Measurements from ENCODE around the gene C1QTNF9B. TPM values are rescaled to one million over a fixed set of nuclear protein-coding genes. Genes with fewer than 3 reads are reported as not detected.
"Not testable (repeated sequence)": the region's sequence is repeated elsewhere in the genome, so short reads cannot be mapped to it uniquely, and the experiment has no call there.

The C1QTNF9B gene
- total and polyA plus RNA-seq, 11 donors = 0.37 to 3.1 (median 1.1) TPM; not detected in 3

DNA sequence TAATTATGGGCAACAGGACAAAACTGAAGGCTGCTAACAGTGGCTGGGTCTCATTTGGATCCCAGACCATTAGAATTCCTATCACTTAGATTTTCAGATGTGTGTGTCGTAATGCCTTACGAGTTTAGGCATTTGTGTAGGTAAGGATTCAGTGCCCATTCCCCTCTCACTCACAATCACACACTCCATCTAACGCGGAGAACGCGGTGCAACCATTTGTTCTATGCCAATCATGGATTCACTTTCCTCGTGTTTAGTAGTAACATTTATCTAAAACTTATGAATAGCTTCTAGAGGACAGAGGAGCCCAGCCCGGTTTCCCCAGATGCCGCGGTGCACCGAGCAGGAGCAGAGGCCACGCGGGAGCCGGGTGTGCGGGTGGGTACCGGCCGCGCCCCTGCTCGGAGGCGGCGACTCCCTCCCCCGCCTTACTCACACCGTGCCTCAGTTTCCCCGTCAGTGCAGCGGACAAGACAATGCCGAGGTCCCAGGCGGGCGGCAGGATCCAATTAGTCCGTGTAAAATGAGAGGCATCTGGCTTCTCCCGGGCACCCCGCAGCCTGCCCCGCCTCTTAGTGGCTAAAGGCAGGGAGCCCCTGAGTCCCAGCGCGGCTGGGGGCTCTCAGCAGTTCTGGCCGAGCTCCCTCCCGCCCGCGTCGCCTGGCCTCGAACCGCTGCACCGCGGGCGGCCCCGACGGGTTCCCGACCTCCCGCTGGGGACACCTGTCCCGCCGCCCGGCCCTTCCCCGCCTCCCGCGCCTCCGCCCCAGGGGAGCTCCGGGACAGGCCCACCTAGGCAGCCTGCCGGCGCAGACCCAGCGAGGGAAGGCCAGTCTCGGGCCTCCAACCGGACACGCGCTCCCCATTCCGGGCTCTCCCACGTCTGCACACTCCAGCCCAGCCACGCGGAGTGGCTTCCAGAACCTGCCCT is 5.9 kb upstream of the C1QTNF9B start:
- TF ChIP-seq, protein P1, sequence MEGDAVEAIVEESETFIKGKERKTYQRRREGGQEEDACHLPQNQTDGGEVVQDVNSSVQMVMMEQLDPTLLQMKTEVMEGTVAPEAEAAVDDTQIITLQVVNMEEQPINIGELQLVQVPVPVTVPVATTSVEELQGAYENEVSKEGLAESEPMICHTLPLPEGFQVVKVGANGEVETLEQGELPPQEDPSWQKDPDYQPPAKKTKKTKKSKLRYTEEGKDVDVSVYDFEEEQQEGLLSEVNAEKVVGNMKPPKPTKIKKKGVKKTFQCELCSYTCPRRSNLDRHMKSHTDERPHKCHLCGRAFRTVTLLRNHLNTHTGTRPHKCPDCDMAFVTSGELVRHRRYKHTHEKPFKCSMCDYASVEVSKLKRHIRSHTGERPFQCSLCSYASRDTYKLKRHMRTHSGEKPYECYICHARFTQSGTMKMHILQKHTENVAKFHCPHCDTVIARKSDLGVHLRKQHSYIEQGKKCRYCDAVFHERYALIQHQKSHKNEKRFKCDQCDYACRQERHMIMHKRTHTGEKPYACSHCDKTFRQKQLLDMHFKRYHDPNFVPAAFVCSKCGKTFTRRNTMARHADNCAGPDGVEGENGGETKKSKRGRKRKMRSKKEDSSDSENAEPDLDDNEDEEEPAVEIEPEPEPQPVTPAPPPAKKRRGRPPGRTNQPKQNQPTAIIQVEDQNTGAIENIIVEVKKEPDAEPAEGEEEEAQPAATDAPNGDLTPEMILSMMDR (IDR thresholded peaks at IDR 0.05) = no peak
- no peak for TF ChIP-seq POLR2A (IDR thresholded peaks at IDR 0.05)
- Histone ChIP-seq H3K4me1 (peaks cover 0 to 16% (median 9%) of the 10 kb centered on the region in 12 donors), H3K9me3 (no peaks in the 10 kb centered on the region), H3K36me3 (no peaks in the 10 kb centered on the region), H3K27me3 (peaks cover 3 to 35% (median 20%) of the 10 kb centered on the region in 9 donors), H3K27ac (no peak overlapping the region), H3K4me3 (peak overlapping the region in 11 of 12 donors; percentile 1 to 47 (median 34))
- 9 to 23% (median 13%) methylated on average over 36 to 67 of the region's 67 CpGs for WGBS, 4 donors
- intact Hi-C loops (cut with DNase I) = no loop called here
- peak in 3 of 4 donors; percentile 12 to 50 (median 38) for ATAC-seq
- no peak for DNase-seq

GRCh38 chr13:23901365-23901764 is 4.1 kb upstream of the C1QTNF9B start:
- Histone ChIP-seq H3K27me3 (peaks cover 3 to 35% (median 20%) of the 10 kb centered on the region in 9 donors), H3K4me3 (no peak overlapping the region), H3K4me1 (peaks cover 0 to 16% (median 9%) of the 10 kb centered on the region in 12 donors), H3K36me3 (no peaks in the 10 kb centered on the region), H3K9me3 (no peaks in the 10 kb centered on the region), H3K27ac (no peak overlapping the region)
- DNase-seq (no peak), ATAC-seq (no peak)
- intact Hi-C loops (cut with DNase I) = no loop called here
- no peak for TF ChIP-seq POLR2A (IDR thresholded peaks at IDR 0.05)
- TF ChIP-seq, protein P1 (IDR thresholded peaks at IDR 0.05) = no peak
- WGBS, 4 donors = 90 to 99% (median 93%) methylated on average over 4 of the region's 4 CpGs

DNA sequence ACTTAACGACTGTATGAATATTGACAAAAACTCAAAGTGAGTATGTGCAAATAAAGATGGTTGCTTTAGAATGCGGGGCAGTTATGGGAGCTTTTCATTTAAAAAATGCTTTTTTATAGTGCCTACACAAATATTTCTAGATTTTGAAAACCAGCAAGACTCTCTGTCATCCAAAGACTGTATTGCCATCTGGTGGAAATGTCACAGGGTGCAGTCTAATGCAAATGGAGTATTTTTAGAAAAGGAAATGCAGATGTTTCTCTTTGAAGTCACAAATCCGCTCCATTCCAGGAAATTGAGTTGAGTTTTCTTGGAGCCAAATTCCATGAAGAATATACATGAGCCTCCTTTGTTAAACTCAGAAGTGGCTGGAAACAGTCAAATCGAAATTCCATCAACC is 2.3 kb upstream of the C1QTNF9B start:
- DNase-seq (peak in 1 of 5 donors; percentile 38), ATAC-seq (peak in 3 of 4 donors; percentile 40 to 58 (median 49))
- H3K9me3 ChIP-seq = no peaks in the 10 kb centered on the region
- intact Hi-C loops (cut with DNase I) = loop anchor here in 1 of 10 donors (10.0 kb wide), 1 partner anchor 425 kb away; no protein-coding TSS in a partner anchor
- 17 to 36% (median 29%) methylated on average over 4 of the region's 4 CpGs for WGBS, 4 donors
- no peak overlapping the region for H3K4me3 ChIP-seq
- peaks cover 0 to 16% (median 9%) of the 10 kb centered on the region in 12 donors for H3K4me1 ChIP-seq
- peaks cover 3 to 32% (median 20%) of the 10 kb centered on the region in 9 donors for H3K27me3 ChIP-seq
- TF ChIP-seq, protein P1 (IDR thresholded peaks at IDR 0.05) = peak; percentile 25 to 75 (median 54)
- no peak for TF ChIP-seq POLR2A (IDR thresholded peaks at IDR 0.05)
- no peak overlapping the region for H3K27ac ChIP-seq
- H3K36me3 ChIP-seq = no peaks in the 10 kb centered on the region

DNA sequence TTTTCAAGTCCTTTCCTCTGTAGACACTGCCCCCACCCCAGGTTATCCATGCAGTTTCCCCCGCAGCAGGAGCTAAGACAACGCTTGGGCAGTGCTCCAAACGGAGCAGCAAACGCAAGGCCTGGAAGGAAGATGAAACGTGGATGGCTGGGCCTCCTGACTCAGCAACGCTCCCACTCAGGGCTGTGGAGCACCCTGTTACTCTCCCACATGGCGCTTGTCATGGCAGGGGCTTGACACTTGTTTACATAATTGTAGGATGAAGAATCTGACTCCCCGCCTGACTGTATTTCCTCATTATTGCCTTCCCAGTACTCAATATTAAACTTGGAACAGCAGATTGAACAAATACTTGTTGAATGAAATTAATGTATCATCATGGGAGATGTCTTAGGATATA is 799 bp upstream of the C1QTNF9B start:
- Histone ChIP-seq H3K9me3 (no peaks in the 10 kb centered on the region), H3K36me3 (no peaks in the 10 kb centered on the region), H3K27me3 (peaks cover 3 to 18% (median 10%) of the 10 kb centered on the region in 9 donors), H3K27ac (no peak overlapping the region), H3K4me3 (no peak overlapping the region), H3K4me1 (peaks cover 0 to 10% (median 4%) of the 10 kb centered on the region in 12 donors)
- intact Hi-C loops (cut with DNase I) = loop anchor here in 1 of 10 donors (10.0 kb wide), 1 partner anchor 427 kb away; no protein-coding TSS in a partner anchor
- WGBS, 4 donors = 73 to 86% (median 80%) methylated on average over 8 of the region's 8 CpGs
- ATAC-seq = no peak
- no peak for DNase-seq
- TF ChIP-seq POLR2A (IDR thresholded peaks at IDR 0.05) = no peak
- TF ChIP-seq, protein P1 (IDR thresholded peaks at IDR 0.05) = no peak

DNA sequence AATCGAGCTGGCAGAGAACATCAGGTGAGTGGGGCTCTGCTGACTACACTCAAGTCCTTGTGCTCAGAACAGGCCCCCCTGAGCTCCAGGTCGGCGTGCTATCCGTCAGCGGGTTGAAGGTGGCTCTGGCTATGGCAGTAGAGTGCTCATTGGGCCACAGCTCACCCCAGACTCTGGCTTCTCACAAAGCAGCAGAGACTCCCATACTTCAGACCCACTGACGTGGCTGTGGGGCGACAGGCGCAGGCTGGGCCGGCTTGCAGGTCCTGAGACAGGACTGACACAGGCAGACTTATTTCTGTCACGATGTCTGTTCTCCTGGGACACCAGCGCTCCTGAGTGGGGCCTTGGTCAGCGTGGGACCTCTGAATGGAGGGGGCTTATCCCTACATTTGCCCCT is 2.6 kb downstream of the C1QTNF9B start:
- H3K9me3 ChIP-seq, DNase-seq, H3K27ac ChIP-seq, H3K4me3 ChIP-seq, H3K4me1 ChIP-seq, H3K27me3 ChIP-seq, ATAC-seq, H3K36me3 ChIP-seq: not testable (repeated sequence)
- intact Hi-C loops (cut with DNase I) = loop anchor here in 2 of 10 donors (5.0 to 10.0 kb wide), 2 partner anchors 428 to 430 kb away; no protein-coding TSS in a partner anchor
- 72 to 88% (median 83%) methylated on average over 12 of the region's 12 CpGs for WGBS, 4 donors

GRCh38 chr13:23893791-23894190 is 3.5 kb downstream of the C1QTNF9B start:
- WGBS, 4 donors = 57 to 83% (median 78%) methylated on average over 1 to 3 of the region's 4 CpGs; no CpG with 5 or more reads in 1 of the 4 donors
- H3K27ac ChIP-seq, DNase-seq, ATAC-seq, H3K4me3 ChIP-seq, H3K36me3 ChIP-seq, H3K4me1 ChIP-seq, H3K9me3 ChIP-seq, H3K27me3 ChIP-seq: not testable (repeated sequence)
- intact Hi-C loops (cut with DNase I) = loop anchor here in 2 of 10 donors (5.0 to 10.0 kb wide), 2 partner anchors 429 to 431 kb away; no protein-coding TSS in a partner anchor
